ENCODE results near the gene FCRL3. TPM values are rescaled to one million over a fixed set of nuclear protein-coding genes. Genes with fewer than 3 reads are reported as not detected.

FCRL3 gene
- total RNA-seq, 1 experiment from 2014 or later: not detected

DNA sequence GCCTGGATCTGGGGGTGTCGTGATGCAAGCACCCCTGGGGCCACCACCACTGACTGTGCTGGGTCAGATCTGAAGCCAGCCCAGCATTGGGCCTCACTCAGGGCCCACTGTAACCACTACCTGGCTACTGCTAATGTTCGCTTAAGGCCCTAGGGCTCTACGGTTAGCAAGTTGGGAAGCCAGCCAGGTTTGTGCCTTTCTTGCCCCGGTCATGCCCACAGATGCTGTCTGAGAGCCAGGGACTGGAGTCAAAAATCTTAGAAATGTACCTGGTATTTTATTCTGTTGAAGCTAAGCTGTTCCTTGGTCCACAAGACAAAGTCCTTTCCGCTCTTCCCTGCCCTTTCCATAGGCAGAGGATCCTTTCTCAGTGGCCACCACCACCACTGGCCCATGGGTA is 15.2 kb upstream of the FCRL3 start:
- Histone ChIP-seq H3K4me3 (ENCODE audit: low read length) (no peak overlapping the region), H3K79me2 (ENCODE audit: low read length) (no peaks in the 10 kb centered on the region), H3K27ac (ENCODE audit: low read length) (no peak overlapping the region), H4K20me1 (ENCODE audit: low read length) (no peaks in the 10 kb centered on the region), H2AFZ (ENCODE audit: low read length) (no peak overlapping the region), H3K36me3 (ENCODE audit: low read depth, low read length) (no peaks in the 10 kb centered on the region), H3K9me3 (ENCODE audit: low read length) (no peaks in the 10 kb centered on the region), H3K27me3 (ENCODE audit: low read length) (peaks cover 17% of the 10 kb centered on the region; the same call in 1 of the 2 replicates), H3F3A (ENCODE audit: low read length, unreplicated experiment) (no peaks in the 10 kb centered on the region), H3K9me2 (replicated peaks; ENCODE audit: low read length) (no peaks in the 10 kb centered on the region), H3K9ac (ENCODE audit: low read length) (no peak overlapping the region), H3K4me2 (ENCODE audit: low read length) (no peak overlapping the region), H3K4me1 (ENCODE audit: insufficient read depth, low read length) (no peaks in the 10 kb centered on the region)
- POLR2A ChIA-PET (ENCODE audit: unreplicated experiment): no interaction called here
- no peak for ATAC-seq
- intact Hi-C loops (cut with micrococcal nuclease): no loop called here
- DNase-seq: no peak
- CTCF ChIA-PET: no interaction called here
- TF ChIP-seq EZH2phosphoT487 (IDR thresholded peaks at IDR 0.05; ENCODE audit: borderline replicate concordance, low read length): no peak
- TF ChIP-seq, protein P1, sequence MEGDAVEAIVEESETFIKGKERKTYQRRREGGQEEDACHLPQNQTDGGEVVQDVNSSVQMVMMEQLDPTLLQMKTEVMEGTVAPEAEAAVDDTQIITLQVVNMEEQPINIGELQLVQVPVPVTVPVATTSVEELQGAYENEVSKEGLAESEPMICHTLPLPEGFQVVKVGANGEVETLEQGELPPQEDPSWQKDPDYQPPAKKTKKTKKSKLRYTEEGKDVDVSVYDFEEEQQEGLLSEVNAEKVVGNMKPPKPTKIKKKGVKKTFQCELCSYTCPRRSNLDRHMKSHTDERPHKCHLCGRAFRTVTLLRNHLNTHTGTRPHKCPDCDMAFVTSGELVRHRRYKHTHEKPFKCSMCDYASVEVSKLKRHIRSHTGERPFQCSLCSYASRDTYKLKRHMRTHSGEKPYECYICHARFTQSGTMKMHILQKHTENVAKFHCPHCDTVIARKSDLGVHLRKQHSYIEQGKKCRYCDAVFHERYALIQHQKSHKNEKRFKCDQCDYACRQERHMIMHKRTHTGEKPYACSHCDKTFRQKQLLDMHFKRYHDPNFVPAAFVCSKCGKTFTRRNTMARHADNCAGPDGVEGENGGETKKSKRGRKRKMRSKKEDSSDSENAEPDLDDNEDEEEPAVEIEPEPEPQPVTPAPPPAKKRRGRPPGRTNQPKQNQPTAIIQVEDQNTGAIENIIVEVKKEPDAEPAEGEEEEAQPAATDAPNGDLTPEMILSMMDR (conservative IDR thresholded peaks at IDR 0.05; ENCODE audit: low read depth, low read length): no peak
- TF ChIP-seq EZH2 (IDR thresholded peaks at IDR 0.05; ENCODE audit: low read length, unreplicated experiment): no peak
- no TSS peak for BruUV-seq (replicated peaks)

DNA sequence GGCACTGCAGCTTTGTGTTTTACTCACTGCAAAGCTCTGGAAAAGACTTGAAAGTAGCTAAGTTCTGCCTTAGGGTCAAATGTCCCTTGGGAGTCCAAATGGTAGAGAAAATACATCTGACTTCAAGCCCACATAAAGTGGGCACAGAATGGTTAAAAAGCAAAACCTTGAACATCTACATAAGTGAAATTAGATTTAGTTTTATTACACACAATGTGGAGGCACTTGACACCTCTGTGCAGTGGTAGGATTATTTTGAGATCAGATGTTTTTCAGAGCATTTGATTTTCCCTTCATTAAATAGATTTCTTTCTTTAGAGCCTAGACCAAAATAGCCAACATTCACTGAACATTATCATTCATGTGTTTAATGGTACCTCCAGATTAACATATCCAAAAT is 11.2 kb upstream of the FCRL3 start:
- no peak overlapping the region for H2AFZ ChIP-seq (ENCODE audit: low read length)
- H3K9ac ChIP-seq (ENCODE audit: low read length): no peak overlapping the region
- H3K9me2 ChIP-seq (replicated peaks; ENCODE audit: low read length): 0 out of 2 replicates have a peak, but pooled peaks cover 4% of the 10 kb centered on the region
- H3K27ac ChIP-seq (ENCODE audit: low read length): no peak overlapping the region
- no peaks in the 10 kb centered on the region for H3K36me3 ChIP-seq (ENCODE audit: low read depth, low read length)
- DNase-seq: no peak
- no peaks in the 10 kb centered on the region for H3K9me3 ChIP-seq (ENCODE audit: low read length)
- ATAC-seq: no peak
- H3K4me2 ChIP-seq (ENCODE audit: low read length): no peak overlapping the region
- BruUV-seq (replicated peaks): no TSS peak
- H4K20me1 ChIP-seq (ENCODE audit: low read length): no peaks in the 10 kb centered on the region
- TF ChIP-seq EZH2 (IDR thresholded peaks at IDR 0.05; ENCODE audit: low read length, unreplicated experiment) (no peak), EZH2phosphoT487 (IDR thresholded peaks at IDR 0.05; ENCODE audit: borderline replicate concordance, low read length) (no peak)
- TF ChIP-seq, protein P1 (conservative IDR thresholded peaks at IDR 0.05; ENCODE audit: low read depth, low read length): no peak
- H3K4me3 ChIP-seq (ENCODE audit: low read length): no peak overlapping the region
- no peaks in the 10 kb centered on the region for H3K79me2 ChIP-seq (ENCODE audit: low read length)
- CTCF ChIA-PET: no interaction called here
- intact Hi-C loops (cut with micrococcal nuclease): no loop called here
- H3F3A ChIP-seq (ENCODE audit: low read length, unreplicated experiment): no peaks in the 10 kb centered on the region
- POLR2A ChIA-PET (ENCODE audit: unreplicated experiment): no interaction called here
- H3K27me3 ChIP-seq (ENCODE audit: low read length): peaks cover 42% of the 10 kb centered on the region
- H3K4me1 ChIP-seq (ENCODE audit: insufficient read depth, low read length): no peaks in the 10 kb centered on the region

DNA sequence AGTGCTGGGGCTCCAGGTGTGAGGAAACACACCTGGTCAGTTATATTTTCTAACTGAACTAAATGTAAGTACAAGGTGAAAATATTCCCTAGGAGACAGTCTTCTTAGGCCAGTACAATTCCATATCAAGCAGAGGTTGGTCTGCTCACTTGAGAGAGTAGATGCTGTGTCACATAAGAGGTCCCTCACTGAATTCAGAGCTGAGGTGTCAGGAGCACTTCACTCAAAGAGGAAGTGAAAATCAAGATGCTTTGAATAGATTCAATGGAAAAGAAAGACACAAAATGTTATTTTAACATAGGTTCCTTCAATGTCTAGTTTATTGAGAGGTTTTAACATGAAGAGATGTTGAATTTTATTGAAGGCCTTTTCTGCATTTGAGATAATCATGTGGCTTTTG is 4.3 kb upstream of the FCRL3 start:
- intact Hi-C loops (cut with micrococcal nuclease): no loop called here
- H3K9me2 ChIP-seq (replicated peaks; ENCODE audit: low read length): 0 out of 2 replicates have a peak, but pooled peaks cover 4% of the 10 kb centered on the region
- no TSS peak for BruUV-seq (replicated peaks)
- H3K9me3 ChIP-seq (ENCODE audit: low read length): no peaks in the 10 kb centered on the region
- CTCF ChIA-PET: no interaction called here
- DNase-seq (no peak), ATAC-seq (no peak)
- H3F3A ChIP-seq (ENCODE audit: low read length, unreplicated experiment): no peaks in the 10 kb centered on the region
- no peaks in the 10 kb centered on the region for H3K36me3 ChIP-seq (ENCODE audit: low read depth, low read length)
- POLR2A ChIA-PET (ENCODE audit: unreplicated experiment): no interaction called here
- H4K20me1 ChIP-seq (ENCODE audit: low read length): no peaks in the 10 kb centered on the region
- no peaks in the 10 kb centered on the region for H3K79me2 ChIP-seq (ENCODE audit: low read length)
- H3K9ac ChIP-seq (ENCODE audit: low read length): no peak overlapping the region
- no peaks in the 10 kb centered on the region for H3K4me1 ChIP-seq (ENCODE audit: insufficient read depth, low read length)
- TF ChIP-seq, protein P1 (conservative IDR thresholded peaks at IDR 0.05; ENCODE audit: low read depth, low read length): no peak
- TF ChIP-seq EZH2phosphoT487 (IDR thresholded peaks at IDR 0.05; ENCODE audit: borderline replicate concordance, low read length) (no peak), EZH2 (IDR thresholded peaks at IDR 0.05; ENCODE audit: low read length, unreplicated experiment) (no peak)
- H3K4me2 ChIP-seq (ENCODE audit: low read length): no peak overlapping the region
- H3K4me3 ChIP-seq (ENCODE audit: low read length): no peak overlapping the region
- H3K27ac ChIP-seq (ENCODE audit: low read length): no peak overlapping the region
- H3K27me3 ChIP-seq (ENCODE audit: low read length): peaks cover 49% of the 10 kb centered on the region
- no peak overlapping the region for H2AFZ ChIP-seq (ENCODE audit: low read length)
